ENCODE data around the gene ITPRID1. TPM values are rescaled to one million over a fixed set of nuclear protein-coding genes. Genes with fewer than 3 reads are reported as not detected.

The ITPRID1 gene
- polyA plus RNA-seq, 1 donor (not counting 4 experiments of a cell fraction or from before 2014, with no cell fraction given) = not detected

DNA sequence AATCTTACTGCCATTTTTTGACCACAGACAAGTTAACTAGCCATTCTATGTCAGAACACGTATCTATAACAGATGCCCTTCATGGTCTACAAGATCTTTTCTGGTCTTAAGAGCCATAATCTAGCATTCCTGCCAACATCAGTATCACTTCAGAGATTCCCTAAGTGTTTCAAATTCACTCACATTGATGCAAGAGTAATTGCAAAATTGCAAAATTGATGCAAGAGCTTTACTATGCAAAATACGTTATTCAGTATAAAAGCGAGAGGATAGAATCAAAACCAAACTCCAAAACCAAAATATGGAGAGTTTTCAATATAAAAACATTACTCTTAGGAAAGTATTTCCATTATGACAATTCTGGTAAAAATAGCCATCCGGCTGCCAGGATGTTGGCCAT is 135.0 kb downstream of the ITPRID1 start:
- Histone ChIP-seq H3K27ac (ENCODE audit: control insufficient read depth, insufficient read depth, low read length) (no peak overlapping the region), H3K36me3 (ENCODE audit: control insufficient read depth in 2 of 2, extremely low read depth in 1 of 2, insufficient read depth in 2 of 2, low read length in 2 of 2) (no peaks in the 10 kb centered on the region)
- dilution Hi-C loops (cut with MboI; ENCODE audit: extremely low pct_ligation_motif_present, low sequenced_read_pairs) = no loop called here

DNA sequence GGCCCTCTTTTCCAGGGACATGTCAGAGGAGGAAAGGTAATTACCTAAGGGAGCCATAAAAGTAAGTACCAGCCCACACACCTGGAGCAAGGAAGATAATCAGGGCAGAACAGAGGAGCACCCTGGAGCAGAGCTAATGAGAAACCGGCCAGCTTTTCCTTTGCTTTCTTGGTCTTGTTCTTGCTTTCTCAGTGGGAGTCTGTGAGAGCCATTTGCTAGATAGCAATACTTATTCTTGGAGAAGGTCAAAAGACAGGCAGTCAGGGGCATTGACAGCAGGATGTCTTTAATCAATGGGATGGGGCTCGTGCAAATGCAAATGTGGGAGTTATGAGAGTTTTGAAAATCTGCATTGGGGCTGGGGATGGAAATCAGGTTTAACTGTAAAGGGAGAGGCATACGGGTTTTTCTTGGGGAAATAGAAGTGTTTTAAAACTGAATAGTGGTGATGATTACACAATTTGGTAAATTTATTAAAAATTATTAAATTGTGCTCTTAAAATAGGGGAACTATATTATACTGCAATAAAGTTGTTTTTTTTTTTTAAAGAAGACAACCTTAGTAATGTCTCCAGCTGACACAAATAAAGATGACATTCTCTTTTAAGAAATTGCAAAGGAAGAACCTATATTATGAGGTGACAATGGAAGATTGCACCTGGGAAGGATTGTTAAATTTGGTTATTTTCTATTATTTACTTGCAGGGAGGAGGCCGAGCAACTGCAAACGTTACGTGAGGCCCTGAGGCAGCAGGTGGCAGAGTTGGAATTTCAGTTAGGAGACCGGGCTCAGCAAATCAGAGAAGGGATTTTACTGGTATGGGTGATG is 137.6 kb downstream of the ITPRID1 start:
- DNase-seq (ENCODE audit: low read depth, low spot score) = no peak
- Histone ChIP-seq H3K4me2 (ENCODE audit: control insufficient read depth, extremely low read depth, insufficient read depth, low read depth, low read length) (no peak overlapping the region), H3K9me3 (ENCODE audit: control insufficient read depth, low read depth, low read length) (no peaks in the 10 kb centered on the region), H3K4me3 (ENCODE audit: control insufficient read depth in 2 of 3, extremely low read depth in 1 of 3, insufficient read depth in 2 of 3, low read depth in 1 of 3, low read length in 3 of 3) (no peak overlapping the region), H3K36me3 (ENCODE audit: control insufficient read depth in 2 of 2, extremely low read depth in 1 of 2, insufficient read depth in 2 of 2, low read length in 2 of 2) (no peaks in the 10 kb centered on the region), H3K4me1 (ENCODE audit: control insufficient read depth, extremely low read depth, insufficient read depth, low read length) (peaks cover 8% of the 10 kb centered on the region), H3K9ac (ENCODE audit: control insufficient read depth, extremely low read depth, insufficient read depth, low read length) (no peak overlapping the region), H3K79me2 (ENCODE audit: control insufficient read depth, insufficient read depth, low read length) (no peaks in the 10 kb centered on the region), H3K27me3 (ENCODE audit: control insufficient read depth, extremely low read depth, insufficient read depth, low read length) (no peaks in the 10 kb centered on the region), H2AFZ (ENCODE audit: control insufficient read depth, low read length) (no peak overlapping the region), H3K27ac (ENCODE audit: control insufficient read depth, insufficient read depth, low read length) (no peak overlapping the region), H3K9me1 (ENCODE audit: control insufficient read depth, extremely low read depth, insufficient read depth, low read length) (no peaks in the 10 kb centered on the region), H4K20me1 (ENCODE audit: control insufficient read depth, extremely low read depth, insufficient read depth, low read length) (no peaks in the 10 kb centered on the region)
- dilution Hi-C loops (cut with MboI; ENCODE audit: extremely low pct_ligation_motif_present, low sequenced_read_pairs) = no loop called here
- TF ChIP-seq EZH2 (IDR thresholded peaks at IDR 0.05; ENCODE audit: low read length) = no peak
- TF ChIP-seq, protein P1, sequence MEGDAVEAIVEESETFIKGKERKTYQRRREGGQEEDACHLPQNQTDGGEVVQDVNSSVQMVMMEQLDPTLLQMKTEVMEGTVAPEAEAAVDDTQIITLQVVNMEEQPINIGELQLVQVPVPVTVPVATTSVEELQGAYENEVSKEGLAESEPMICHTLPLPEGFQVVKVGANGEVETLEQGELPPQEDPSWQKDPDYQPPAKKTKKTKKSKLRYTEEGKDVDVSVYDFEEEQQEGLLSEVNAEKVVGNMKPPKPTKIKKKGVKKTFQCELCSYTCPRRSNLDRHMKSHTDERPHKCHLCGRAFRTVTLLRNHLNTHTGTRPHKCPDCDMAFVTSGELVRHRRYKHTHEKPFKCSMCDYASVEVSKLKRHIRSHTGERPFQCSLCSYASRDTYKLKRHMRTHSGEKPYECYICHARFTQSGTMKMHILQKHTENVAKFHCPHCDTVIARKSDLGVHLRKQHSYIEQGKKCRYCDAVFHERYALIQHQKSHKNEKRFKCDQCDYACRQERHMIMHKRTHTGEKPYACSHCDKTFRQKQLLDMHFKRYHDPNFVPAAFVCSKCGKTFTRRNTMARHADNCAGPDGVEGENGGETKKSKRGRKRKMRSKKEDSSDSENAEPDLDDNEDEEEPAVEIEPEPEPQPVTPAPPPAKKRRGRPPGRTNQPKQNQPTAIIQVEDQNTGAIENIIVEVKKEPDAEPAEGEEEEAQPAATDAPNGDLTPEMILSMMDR (optimal IDR thresholded peaks at IDR 0.05 in 1 of 3, IDR thresholded peaks at IDR 0.05 in 1 of 3, conservative IDR thresholded peaks at IDR 0.05 in 1 of 3; ENCODE audit: extremely low read depth in 1 of 3, insufficient read depth in 2 of 3, low read length in 3 of 3) = no peak
- no peak for FAIRE-seq

More for the DNA sequence above, 135.0 kb downstream of the ITPRID1 start:
- Histone ChIP-seq H3K27me3 (ENCODE audit: control insufficient read depth, extremely low read depth, insufficient read depth, low read length) (no peaks in the 10 kb centered on the region), H3K4me2 (ENCODE audit: control insufficient read depth, extremely low read depth, insufficient read depth, low read depth, low read length) (no peak overlapping the region), H3K4me1 (ENCODE audit: control insufficient read depth, extremely low read depth, insufficient read depth, low read length) (peaks cover 8% of the 10 kb centered on the region), H3K9ac (ENCODE audit: control insufficient read depth, extremely low read depth, insufficient read depth, low read length) (no peak overlapping the region), H3K79me2 (ENCODE audit: control insufficient read depth, insufficient read depth, low read length) (no peaks in the 10 kb centered on the region), H3K9me1 (ENCODE audit: control insufficient read depth, extremely low read depth, insufficient read depth, low read length) (no peaks in the 10 kb centered on the region), H4K20me1 (ENCODE audit: control insufficient read depth, extremely low read depth, insufficient read depth, low read length) (no peaks in the 10 kb centered on the region), H3K9me3 (ENCODE audit: control insufficient read depth, low read depth, low read length) (no peaks in the 10 kb centered on the region), H3K4me3 (ENCODE audit: control insufficient read depth in 2 of 3, extremely low read depth in 1 of 3, insufficient read depth in 2 of 3, low read depth in 1 of 3, low read length in 3 of 3) (no peak overlapping the region), H2AFZ (ENCODE audit: control insufficient read depth, low read length) (no peak overlapping the region)
- TF ChIP-seq, protein P1 (optimal IDR thresholded peaks at IDR 0.05 in 1 of 3, IDR thresholded peaks at IDR 0.05 in 1 of 3, conservative IDR thresholded peaks at IDR 0.05 in 1 of 3; ENCODE audit: extremely low read depth in 1 of 3, insufficient read depth in 2 of 3, low read length in 3 of 3) = no peak
- no peak for TF ChIP-seq EZH2 (IDR thresholded peaks at IDR 0.05; ENCODE audit: low read length)
- DNase-seq (ENCODE audit: low read depth, low spot score) = no peak
- no peak for FAIRE-seq

All from keratinocyte (primary cell).